Measurements from ENCODE around the gene UNC13D. TPM values are rescaled to one million over a fixed set of nuclear protein-coding genes. Genes with fewer than 3 reads are reported as not detected.
A peak's percentile ranks its signal among the peaks of the same experiment; 100 is the strongest.

The UNC13D gene
- total and polyA plus RNA-seq, 9 of the 15 experiments (the other 6 are each of a cell fraction or from before 2014, with no cell fraction given), result 0.86 to 244 (median 69.2) TPM

DNA sequence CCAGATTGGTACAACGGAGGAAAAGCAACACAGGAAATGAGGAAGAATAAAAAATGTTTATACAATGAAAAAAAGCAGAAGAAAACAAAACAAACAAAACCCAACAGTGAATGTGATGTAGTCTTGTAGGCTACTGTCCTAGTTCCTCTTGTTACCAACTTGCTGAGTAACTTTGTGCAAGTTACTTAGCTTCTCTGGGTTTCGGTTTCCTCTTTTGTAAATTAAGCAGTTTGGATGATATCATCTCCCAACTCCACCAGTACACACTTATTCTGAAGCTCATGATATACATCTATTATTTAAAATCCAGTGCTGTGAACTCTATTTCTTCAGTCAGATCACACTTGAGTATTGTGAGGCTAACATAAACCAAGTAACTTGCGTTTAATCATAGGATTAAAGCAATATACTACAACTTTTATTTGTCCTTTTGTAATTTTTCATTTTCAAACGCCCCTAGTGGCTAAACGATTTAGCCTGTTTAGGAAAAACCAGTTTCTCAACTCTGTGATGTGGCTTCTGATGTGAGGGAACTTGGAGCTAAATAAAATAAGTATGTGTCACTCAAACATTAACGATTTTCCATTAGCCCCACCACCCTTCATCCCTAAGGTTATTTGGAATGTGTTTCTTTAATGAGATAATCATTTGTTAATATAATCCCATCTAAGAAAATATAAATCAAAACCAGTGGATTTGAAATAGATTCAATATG, 61.0 kb downstream of the UNC13D start:
- WGBS (ENCODE audit: insufficient coverage, low coverage, missing lambda C conversion rate), result 10% methylated on average over 6 of the region's 6 CpGs
- in situ Hi-C loops (cut with MboI), result no loop called here
- no peaks in the 10 kb centered on the region for H3K9me3 ChIP-seq (replicated peaks; ENCODE audit: control insufficient read depth, insufficient read depth, low read depth, low read length)
- H3K9ac ChIP-seq (ENCODE audit: insufficient read depth in 1 of 2, low read depth in 2 of 2, low read length in 2 of 2), result peak overlapping the region in 1 of 2 experiments; percentile 100; a peak in 2 of 4 replicates
- H3K4me3 ChIP-seq, result no peak overlapping the region
- no peak for ATAC-seq
- peaks cover 47% of the 10 kb centered on the region for H3K79me2 ChIP-seq (ENCODE audit: control insufficient read depth, insufficient read depth, low read length)
- peak overlapping the region; percentile 91 for H2AFZ ChIP-seq (ENCODE audit: low read depth, low read length)
- peak overlapping the region; percentile 88 for H3K4me2 ChIP-seq (ENCODE audit: insufficient read depth, low read length)
- DNase-seq (ENCODE audit: extremely low read depth in 1 of 4, low spot score in 3 of 4), result peak in 1 of 4 experiments; percentile 59
- intact Hi-C loops (cut with micrococcal nuclease), result loop anchor here (5.0 to 10.0 kb wide), 2 partner anchors 74 to 192 kb away; partner anchors contain the start of genes ACOX1, TEN1 and WBP2
- no TSS peak for BruUV-seq (replicated peaks)
- peaks cover 13% of the 10 kb centered on the region for H4K20me1 ChIP-seq (replicated peaks; ENCODE audit: control insufficient read depth, insufficient read depth, low read length)
- FAIRE-seq, result no peak
- no peaks in the 10 kb centered on the region for H3K9me1 ChIP-seq (ENCODE audit: control insufficient read depth, insufficient read depth, low read length)
- H3K27me3 ChIP-seq (ENCODE audit: control insufficient read depth in 2 of 2, insufficient read depth in 2 of 2, low read length in 2 of 2), result no peaks in the 10 kb centered on the region
- H3K4me1 ChIP-seq (replicated peaks in 1 of 2; ENCODE audit: control insufficient read depth in 2 of 2, insufficient read depth in 2 of 2, low read length in 2 of 2), result peaks cover 20 to 39% of the 10 kb centered on the region in 2 experiments
- peaks cover 8% of the 10 kb centered on the region for H3K36me3 ChIP-seq (ENCODE audit: control insufficient read depth, insufficient read depth, low read length)
- ChIA-PET CTCF (ENCODE audit: low intra/inter-chr PET ratio) (no interaction called here), POLR2A (interaction anchor here (0.6 to 7.1 kb wide), 12 partner anchors 7 to 347 kb away, joined by 3 to 132 read pairs (median 4); partner anchors contain the start of gene WBP2)
- H3K27ac ChIP-seq (ENCODE audit: extremely low read depth, low read depth, low read length), result peak overlapping the region; percentile 100
- TF ChIP-seq RBM14 (IDR thresholded peaks at IDR 0.05; ENCODE audit: borderline replicate concordance, insufficient read depth, low read depth, low read length) (no peak), JUND (IDR thresholded peaks at IDR 0.05; ENCODE audit: borderline replicate concordance, low read depth, low read length) (no peak), JUND (tag; IDR thresholded peaks at IDR 0.05; ENCODE audit: borderline replicate concordance, low read depth, low read length) (peak; percentile 76), CCAR2 (IDR thresholded peaks at IDR 0.05; ENCODE audit: low read depth, low read length) (no peak), PCBP1 (IDR thresholded peaks at IDR 0.05; ENCODE audit: low read depth, low read length, poor library complexity, severe bottlenecking) (no peak), JUNB (CRISPR knock-in tag; conservative IDR thresholded peaks at IDR 0.05) (no peak), ZNF778 (CRISPR knock-in tag; IDR thresholded peaks at IDR 0.05) (no peak), NR4A1 (CRISPR knock-in tag; IDR thresholded peaks at IDR 0.05) (no peak), NR4A1 (tag; IDR thresholded peaks at IDR 0.05) (no peak), ZNF764 (CRISPR knock-in tag; IDR thresholded peaks at IDR 0.05; ENCODE audit: low read depth) (no peak), MBD2 (IDR thresholded peaks at IDR 0.05; ENCODE audit: borderline replicate concordance, low read depth) (no peak), ZNF57 (CRISPR knock-in tag; IDR thresholded peaks at IDR 0.05) (no peak)
- TF ChIP-seq, protein P1, sequence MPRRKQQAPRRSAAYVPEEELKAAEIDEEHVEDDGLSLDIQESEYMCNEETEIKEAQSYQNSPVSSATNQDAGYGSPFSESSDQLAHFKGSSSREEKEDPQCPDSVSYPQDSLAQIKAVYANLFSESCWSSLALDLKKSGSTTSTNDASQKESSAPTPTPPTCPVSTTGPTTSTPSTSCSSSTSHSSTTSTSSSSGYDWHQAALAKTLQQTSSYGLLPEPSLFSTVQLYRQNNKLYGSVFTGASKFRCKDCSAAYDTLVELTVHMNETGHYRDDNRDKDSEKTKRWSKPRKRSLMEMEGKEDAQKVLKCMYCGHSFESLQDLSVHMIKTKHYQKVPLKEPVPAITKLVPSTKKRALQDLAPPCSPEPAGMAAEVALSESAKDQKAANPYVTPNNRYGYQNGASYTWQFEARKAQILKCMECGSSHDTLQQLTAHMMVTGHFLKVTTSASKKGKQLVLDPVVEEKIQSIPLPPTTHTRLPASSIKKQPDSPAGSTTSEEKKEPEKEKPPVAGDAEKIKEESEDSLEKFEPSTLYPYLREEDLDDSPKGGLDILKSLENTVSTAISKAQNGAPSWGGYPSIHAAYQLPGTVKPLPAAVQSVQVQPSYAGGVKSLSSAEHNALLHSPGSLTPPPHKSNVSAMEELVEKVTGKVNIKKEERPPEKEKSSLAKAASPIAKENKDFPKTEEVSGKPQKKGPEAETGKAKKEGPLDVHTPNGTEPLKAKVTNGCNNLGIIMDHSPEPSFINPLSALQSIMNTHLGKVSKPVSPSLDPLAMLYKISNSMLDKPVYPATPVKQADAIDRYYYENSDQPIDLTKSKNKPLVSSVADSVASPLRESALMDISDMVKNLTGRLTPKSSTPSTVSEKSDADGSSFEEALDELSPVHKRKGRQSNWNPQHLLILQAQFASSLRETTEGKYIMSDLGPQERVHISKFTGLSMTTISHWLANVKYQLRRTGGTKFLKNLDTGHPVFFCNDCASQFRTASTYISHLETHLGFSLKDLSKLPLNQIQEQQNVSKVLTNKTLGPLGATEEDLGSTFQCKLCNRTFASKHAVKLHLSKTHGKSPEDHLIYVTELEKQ (CRISPR knock-in tag; IDR thresholded peaks at IDR 0.05), result no peak
